Gastrocnemius medialis (tissue), 4 donors: ENCODE measurements around the gene C13orf42.

ENCODE experiments used
- CTCF ChIP-seq, 5 experiments: fragments of 450-650 bp in 3 of 5; fragments of 200-600 bp in 2 of 5; sonication (generic) in 2 of 5; IDR thresholded peaks in 4 of 5; conservative IDR thresholded peaks in 1 of 5; 1 replicate in 4 of 5; 2 replicates in 1 of 5; pipeline ENCODE4 v1.5.1; 2016 to 2019; ENCODE audit warnings: antibody characterized with exemption in 5 of 5, mild to moderate bottlenecking in 3 of 5, moderate library complexity in 3 of 5
- POLR2A ChIP-seq, 2 donors: fragments of 450-650 bp; IDR thresholded peaks; one replicate each; pipeline ENCODE4 v1.6.1; 2017; ENCODE audit warnings: antibody characterized with exemption in 2 of 2, mild to moderate bottlenecking in 2 of 2, moderate library complexity in 2 of 2

DNA sequence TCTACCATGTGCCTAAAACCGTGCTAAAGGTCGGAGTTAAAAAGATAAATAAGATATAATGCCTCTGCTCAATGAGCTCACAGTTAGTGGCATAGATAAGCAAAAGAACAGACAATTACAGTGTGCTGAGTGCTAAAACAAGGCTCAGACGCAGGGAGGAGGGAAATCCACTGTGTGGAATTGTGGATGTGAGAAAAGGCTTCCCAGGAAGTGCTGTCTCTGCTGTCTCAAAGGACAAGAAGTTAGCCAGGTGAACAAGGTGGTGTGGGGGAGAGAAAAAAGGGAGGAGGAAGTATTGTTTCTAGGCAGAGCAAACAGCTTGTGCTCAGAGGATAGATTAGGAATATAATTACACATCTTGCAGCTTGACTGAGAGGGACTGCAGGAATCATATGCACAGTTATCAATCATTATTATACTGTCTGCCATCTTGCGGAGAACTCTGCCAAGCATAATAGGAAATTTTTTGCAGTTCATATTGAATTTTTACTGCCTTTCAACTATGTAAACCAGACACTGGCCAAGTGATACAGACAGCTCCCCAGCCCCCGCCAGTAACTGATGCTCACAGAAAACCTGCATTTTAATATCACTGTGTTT, 9.3 kb downstream of the C13orf42 start:
- TF ChIP-seq POLR2A (IDR thresholded peaks at IDR 0.05) (no peak), CTCF (IDR thresholded peaks at IDR 0.05 in 4 of 5, conservative IDR thresholded peaks at IDR 0.05 in 1 of 5) (no peak)
